WTC11 (cell line): ENCODE data around the gene FGFR2. TPM values are rescaled to one million over a fixed set of nuclear protein-coding genes. Genes with fewer than 3 reads are reported as not detected.
A peak's percentile ranks its signal among the peaks of the same experiment; 100 is the strongest.

Experiments
- ATAC-seq: fragments of 200-7000 bp; cut with Tn5 transposase; 2 replicates; pipeline ENCODE4 v1.10.0; 2021; ENCODE audit warnings: mild to moderate bottlenecking, moderate library complexity
- CTCF ChIA-PET: fragments of 300-600 bp; sonication (Branson Sonifier 250); formaldehyde crosslinking; loops from one replicate; lab custom pipeline; 2021; ENCODE audit warnings: antibody characterized with exemption; lab: Charles Lee
- POLR2A ChIA-PET: fragments of 350-600 bp; sonication (Branson Sonifier 250); formaldehyde crosslinking; loops from one replicate; lab custom pipeline; 2021; ENCODE audit warnings: antibody characterized with exemption; lab: Charles Lee
- DNase-seq: peaks from one replicate; pipeline ENCODE4 v3.0.0; 2021; ENCODE audit warnings: low spot score
- H3K27ac Mint-ChIP-seq: 2 replicates; pipeline ENCODE4 v1.8.0; 2021; ENCODE audit warnings: mixed read lengths
- H3K27me3 Mint-ChIP-seq: 2 replicates; pipeline ENCODE4 v1.8.0; 2021; ENCODE audit warnings: low read depth, mild to moderate bottlenecking, moderate library complexity, mixed read lengths
- H3K36me3 Mint-ChIP-seq: 2 replicates; pipeline ENCODE4 v1.8.0; 2021; ENCODE audit warnings: mixed read lengths
- H3K4me1 Mint-ChIP-seq: 2 replicates; pipeline ENCODE4 v1.8.0; 2022; ENCODE audit warnings: mixed read lengths
- H3K4me3 Mint-ChIP-seq: 2 replicates; pipeline ENCODE4 v1.8.0; 2021; ENCODE audit warnings: mild to moderate bottlenecking, moderate library complexity, mixed read lengths
- H3K9me3 Mint-ChIP-seq: 2 replicates; pipeline ENCODE4 v1.8.0; 2021; ENCODE audit warnings: mixed read lengths
- E2F4 ChIP-seq: sonication (generic); formaldehyde crosslinking; IDR thresholded peaks from 2 replicates; pipeline ENCODE4 v1.8.1; 2022; ENCODE audit warnings: low read depth, mild to moderate bottlenecking, moderate library complexity, missing genetic modification reagents, borderline replicate concordance
- ETV6 ChIP-seq: sonication (generic); formaldehyde crosslinking; IDR thresholded peaks from 2 replicates; pipeline ENCODE4 v1.8.1; 2022; ENCODE audit warnings: mild to moderate bottlenecking, missing genetic modification reagents
- FOXP4 ChIP-seq: sonication (generic); formaldehyde crosslinking; IDR thresholded peaks from 2 replicates; pipeline ENCODE4 v1.8.0; 2022; ENCODE audit warnings: mild to moderate bottlenecking, missing genetic modification reagents
- HMGXB4 ChIP-seq: sonication (generic); formaldehyde crosslinking; IDR thresholded peaks from 2 replicates; pipeline ENCODE4 v1.8.1; 2023; ENCODE audit warnings: mild to moderate bottlenecking, moderate library complexity, missing genetic modification reagents
- JAZF1 ChIP-seq: fragments of 250-450 bp; sonication (Bioruptor Pico); IDR thresholded peaks from 2 replicates; pipeline ENCODE4 v1.9.0; 2021; ENCODE audit warnings: moderate library complexity, mild to moderate bottlenecking, inconsistent platforms
- KAT7 ChIP-seq: sonication (generic); formaldehyde crosslinking; IDR thresholded peaks from 2 replicates; pipeline ENCODE4 v1.8.1; 2023; ENCODE audit warnings: missing genetic modification reagents, mild to moderate bottlenecking, borderline replicate concordance
- MAX ChIP-seq: sonication (generic); formaldehyde crosslinking; IDR thresholded peaks from 2 replicates; pipeline ENCODE4 v1.8.0; 2022; ENCODE audit warnings: mild to moderate bottlenecking, missing genetic modification reagents
- NFATC4 ChIP-seq: fragments of 250-450 bp; sonication (Bioruptor Pico); IDR thresholded peaks from 2 replicates; pipeline ENCODE4 v1.9.0; 2021; ENCODE audit warnings: mild to moderate bottlenecking
- NFYB ChIP-seq: sonication (generic); formaldehyde crosslinking; conservative IDR thresholded peaks from 2 replicates; pipeline ENCODE4 v1.8.0; 2022; ENCODE audit warnings: low read depth, missing genetic modification reagents
- PRDM15 ChIP-seq: sonication (generic); formaldehyde crosslinking; IDR thresholded peaks from 2 replicates; pipeline ENCODE4 v1.8.0; 2022; ENCODE audit warnings: missing genetic modification reagents
- RORB ChIP-seq: fragments of 250-450 bp; sonication (Bioruptor Pico); IDR thresholded peaks from 2 replicates; pipeline ENCODE4 v1.9.0; 2021; ENCODE audit warnings: mild to moderate bottlenecking
- SP1 ChIP-seq: sonication (generic); formaldehyde crosslinking; conservative IDR thresholded peaks from 2 replicates; pipeline ENCODE4 v1.8.1; 2022; ENCODE audit warnings: missing genetic modification reagents
- TCF7 ChIP-seq: sonication (generic); formaldehyde crosslinking; IDR thresholded peaks from 2 replicates; pipeline ENCODE4 v1.8.0; 2022; ENCODE audit warnings: mild to moderate bottlenecking, low read depth, missing genetic modification reagents, moderate library complexity
- TEAD4 ChIP-seq: sonication (generic); formaldehyde crosslinking; IDR thresholded peaks from 2 replicates; pipeline ENCODE4 v1.8.0; 2022; ENCODE audit warnings: mild to moderate bottlenecking, missing genetic modification reagents
- TP53 ChIP-seq: sonication (generic); formaldehyde crosslinking; IDR thresholded peaks from 2 replicates; pipeline ENCODE4 v1.8.1; 2023; ENCODE audit warnings: mild to moderate bottlenecking, missing genetic modification reagents
- ZBTB21 ChIP-seq: sonication (generic); formaldehyde crosslinking; IDR thresholded peaks from 2 replicates; pipeline ENCODE4 v1.8.1; 2023; ENCODE audit warnings: mild to moderate bottlenecking, missing genetic modification reagents, borderline replicate concordance
- ZBTB43 ChIP-seq: sonication (generic); formaldehyde crosslinking; IDR thresholded peaks from 2 replicates; pipeline ENCODE4 v1.8.1; 2023; ENCODE audit warnings: mild to moderate bottlenecking, missing genetic modification reagents
- ZMAT4 ChIP-seq: fragments of 250-450 bp; sonication (Bioruptor Pico); IDR thresholded peaks from 2 replicates; pipeline ENCODE4 v1.9.0; 2021; ENCODE audit warnings: mild to moderate bottlenecking
- ZNF138 ChIP-seq: sonication (generic); formaldehyde crosslinking; conservative IDR thresholded peaks from 2 replicates; pipeline ENCODE4 v1.8.1; 2022; ENCODE audit warnings: mild to moderate bottlenecking, moderate library complexity, missing genetic modification reagents
- total RNA-seq: library from RNA; stranded (reverse); gene quantifications from 3 replicates; pipeline ENCODE4 v1.2.3, GENCODE V29; 2021
- TF ChIP-seq, protein P1 (sequence below): sonication (generic); formaldehyde crosslinking; IDR thresholded peaks from 2 replicates; pipeline ENCODE4 v1.8.0; 2022; ENCODE audit warnings: mild to moderate bottlenecking, missing genetic modification reagents
- TF ChIP-seq, protein P2 (sequence below): sonication (generic); formaldehyde crosslinking; IDR thresholded peaks from 2 replicates; pipeline ENCODE4 v1.8.0; 2023; ENCODE audit warnings: missing genetic modification reagents

The FGFR2 gene
- total RNA-seq, 1 experiment from 2014 or later = 95.0 TPM

DNA sequence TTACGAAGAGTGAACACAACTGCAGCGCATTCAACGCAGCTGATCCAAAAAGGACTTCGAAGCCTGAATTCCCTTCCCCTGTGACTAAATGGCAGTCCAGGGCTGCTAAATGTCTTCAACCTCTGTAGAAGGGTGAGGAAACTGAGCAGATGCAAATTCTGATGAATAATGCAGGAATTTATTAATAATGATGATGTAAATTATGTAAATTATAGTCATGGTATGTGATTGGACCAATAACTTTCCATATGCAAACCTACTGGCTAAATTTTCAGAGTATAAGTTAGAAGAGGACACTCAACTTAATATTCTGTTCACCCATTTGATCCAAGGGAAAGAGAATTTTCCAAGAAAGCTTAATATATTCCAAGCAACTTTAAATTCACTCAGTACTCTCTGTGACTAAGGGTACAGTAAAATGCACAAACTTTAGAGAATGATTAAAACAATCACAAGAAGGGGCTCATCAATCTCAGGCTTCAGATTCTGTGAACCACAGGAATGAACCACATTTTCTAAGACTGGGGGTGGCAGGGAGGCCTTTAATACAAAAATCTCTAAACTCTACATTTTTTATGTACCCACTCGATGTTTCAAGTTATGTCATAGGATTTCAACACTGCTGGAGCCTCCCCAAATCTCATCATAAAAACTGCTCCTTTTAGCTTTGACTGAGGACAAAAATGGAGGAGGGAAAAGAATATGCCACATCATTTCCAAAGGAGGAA, 3.5 kb downstream of the FGFR2 start (continued):
- TF ChIP-seq, protein P1, sequence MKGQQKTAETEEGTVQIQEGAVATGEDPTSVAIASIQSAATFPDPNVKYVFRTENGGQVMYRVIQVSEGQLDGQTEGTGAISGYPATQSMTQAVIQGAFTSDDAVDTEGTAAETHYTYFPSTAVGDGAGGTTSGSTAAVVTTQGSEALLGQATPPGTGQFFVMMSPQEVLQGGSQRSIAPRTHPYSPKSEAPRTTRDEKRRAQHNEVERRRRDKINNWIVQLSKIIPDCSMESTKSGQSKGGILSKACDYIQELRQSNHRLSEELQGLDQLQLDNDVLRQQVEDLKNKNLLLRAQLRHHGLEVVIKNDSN (CRISPR knock-in tag) = no peak
- TF ChIP-seq TEAD4 (CRISPR knock-in tag) (no peak), KAT7 (CRISPR knock-in tag) (no peak), ETV6 (no peak), MAX (CRISPR knock-in tag) (no peak)
- TF ChIP-seq, protein P2, sequence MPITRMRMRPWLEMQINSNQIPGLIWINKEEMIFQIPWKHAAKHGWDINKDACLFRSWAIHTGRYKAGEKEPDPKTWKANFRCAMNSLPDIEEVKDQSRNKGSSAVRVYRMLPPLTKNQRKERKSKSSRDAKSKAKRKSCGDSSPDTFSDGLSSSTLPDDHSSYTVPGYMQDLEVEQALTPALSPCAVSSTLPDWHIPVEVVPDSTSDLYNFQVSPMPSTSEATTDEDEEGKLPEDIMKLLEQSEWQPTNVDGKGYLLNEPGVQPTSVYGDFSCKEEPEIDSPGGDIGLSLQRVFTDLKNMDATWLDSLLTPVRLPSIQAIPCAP (CRISPR knock-in tag) = no peak
- TF ChIP-seq, all 79 proteins: peak for 0

DNA sequence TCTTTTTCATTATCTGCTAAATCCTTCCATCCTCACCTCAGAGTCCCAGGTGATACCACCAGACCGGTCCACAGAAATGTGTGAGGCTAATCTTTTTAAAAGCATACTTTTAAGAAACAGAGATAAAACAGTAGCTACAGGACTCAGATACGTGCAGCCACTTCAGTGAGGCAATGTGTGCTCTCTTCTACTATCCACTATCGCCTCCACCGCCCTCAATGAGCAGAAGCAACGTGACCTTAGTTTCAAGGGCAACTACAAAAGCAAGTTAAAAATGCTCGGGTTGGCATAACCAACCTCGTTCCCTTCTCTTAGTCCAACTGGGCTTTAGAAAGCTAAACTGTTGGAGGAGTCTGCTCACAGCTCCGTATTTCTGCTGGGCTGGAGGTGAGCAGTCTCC, 4.2 kb downstream of the FGFR2 start:
- H3K4me3 Mint-ChIP-seq = peak overlapping the region; percentile 99
- DNase-seq = no peak
- ChIA-PET POLR2A (no interaction called here), CTCF (no interaction called here)
- H3K27ac Mint-ChIP-seq = peak overlapping the region; percentile 33; the same call in 1 of the 2 replicates
- ATAC-seq = no peak
- no peaks in the 10 kb centered on the region for H3K27me3 Mint-ChIP-seq
- no peaks in the 10 kb centered on the region for H3K9me3 Mint-ChIP-seq
- H3K4me1 Mint-ChIP-seq = peaks cover 73% of the 10 kb centered on the region
- H3K36me3 Mint-ChIP-seq = peaks cover 39% of the 10 kb centered on the region
- TF ChIP-seq TCF7 (CRISPR knock-in tag) (no peak), HMGXB4 (CRISPR knock-in tag) (no peak), MAX (CRISPR knock-in tag) (no peak), ZMAT4 (no peak), NFATC4 (CRISPR knock-in tag) (no peak), E2F4 (CRISPR knock-in tag) (no peak), ZBTB21 (no peak), RORB (CRISPR knock-in tag) (no peak), PRDM15 (CRISPR knock-in tag) (no peak), FOXP4 (CRISPR knock-in tag) (no peak), JAZF1 (CRISPR knock-in tag) (no peak), ZBTB43 (CRISPR knock-in tag) (no peak), ZNF138 (CRISPR knock-in tag) (no peak), TP53 (CRISPR knock-in tag) (no peak), NFYB (CRISPR knock-in tag) (no peak), SP1 (CRISPR knock-in tag) (no peak)
